Ovary (tissue), 1 donor: Measurements from ENCODE around the gene MUSTN1.

ENCODE experiments used
- EP300 ChIP-seq: sonication (generic); formaldehyde crosslinking; IDR thresholded peaks from one replicate; pipeline ENCODE4 v1.6.1; 2017; ENCODE audit warnings: antibody characterized with exemption
- POLR2A ChIP-seq: fragments of 450-650 bp; IDR thresholded peaks from one replicate; pipeline ENCODE4 v1.6.1; 2017; ENCODE audit warnings: antibody characterized with exemption, mild to moderate bottlenecking, moderate library complexity

DNA sequence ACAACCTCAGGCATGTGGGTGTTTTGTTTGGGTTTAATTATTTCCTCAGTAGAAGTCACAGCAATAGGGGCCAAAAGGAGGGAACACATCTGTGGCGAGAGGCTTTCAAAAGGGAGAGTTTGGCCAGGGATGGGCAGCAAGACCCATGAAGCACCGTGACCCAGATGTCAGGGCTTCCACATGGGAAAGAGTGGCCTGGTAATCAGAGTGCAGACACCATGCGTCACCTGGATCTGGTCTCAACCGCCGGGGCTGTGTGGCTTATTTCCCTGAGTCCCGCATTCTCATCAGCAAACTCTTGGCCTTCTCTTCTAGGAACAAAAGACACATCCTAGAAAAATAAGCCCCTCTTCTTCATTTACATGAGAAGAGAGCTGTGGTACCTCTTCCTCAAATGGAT is 12.4 kb upstream of the MUSTN1 start:
- no peak for TF ChIP-seq POLR2A
- TF ChIP-seq EP300 = no peak
